NCI-H1417 (cell line): ENCODE data around the gene KRT16.
"Not testable (repeated sequence)": the region's sequence is repeated elsewhere in the genome, so short reads cannot be mapped to it uniquely, and the experiment has no call there.

Experiments
- DNase-seq, 3 experiments: peaks; one replicate each; lab custom pipeline; 2025; lab: John Stamatoyannopoulos, UW

Gene KRT16

DNA sequence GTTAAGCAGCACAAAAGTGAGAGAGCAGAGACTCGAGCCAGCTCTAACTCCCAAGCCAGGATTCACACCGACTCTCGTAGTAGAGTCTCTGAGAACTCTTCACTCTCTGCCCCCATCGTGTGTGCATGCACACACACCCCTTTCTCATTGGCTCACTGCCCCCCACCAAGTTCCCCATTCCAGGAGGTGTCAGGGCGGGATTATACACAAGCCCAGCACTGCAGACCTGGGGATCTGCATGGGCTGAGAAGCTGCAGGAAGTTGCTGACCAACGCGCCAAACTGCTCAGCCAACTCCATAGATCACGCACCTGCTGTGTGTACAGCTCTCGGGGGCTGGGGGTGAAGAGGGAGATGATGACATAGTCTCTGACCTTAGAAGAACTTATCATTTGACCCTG, 2.2 kb upstream of the KRT16 start:
- DNase-seq, result not testable (repeated sequence)

DNA sequence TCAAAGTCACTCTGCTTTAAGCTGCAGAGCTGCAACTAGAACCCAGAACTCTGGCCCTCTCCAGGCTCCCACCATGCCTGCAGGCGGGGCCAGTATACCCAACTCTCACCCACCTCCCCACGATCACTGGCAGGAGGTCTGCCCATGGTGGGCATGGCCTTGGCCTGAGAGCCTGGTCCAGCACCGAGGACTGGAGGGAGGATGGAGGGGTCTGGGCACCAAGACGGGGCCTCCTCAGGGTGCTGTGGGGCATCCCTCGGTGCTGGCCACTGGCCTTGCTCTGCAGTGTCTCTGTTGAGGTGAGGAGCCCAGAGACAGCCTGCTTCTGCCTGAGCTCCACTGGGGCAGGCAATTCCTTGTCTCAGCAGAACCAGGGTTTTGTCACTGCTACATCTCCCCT, 1.5 kb upstream of the KRT16 start:
- no peak for DNase-seq

DNA sequence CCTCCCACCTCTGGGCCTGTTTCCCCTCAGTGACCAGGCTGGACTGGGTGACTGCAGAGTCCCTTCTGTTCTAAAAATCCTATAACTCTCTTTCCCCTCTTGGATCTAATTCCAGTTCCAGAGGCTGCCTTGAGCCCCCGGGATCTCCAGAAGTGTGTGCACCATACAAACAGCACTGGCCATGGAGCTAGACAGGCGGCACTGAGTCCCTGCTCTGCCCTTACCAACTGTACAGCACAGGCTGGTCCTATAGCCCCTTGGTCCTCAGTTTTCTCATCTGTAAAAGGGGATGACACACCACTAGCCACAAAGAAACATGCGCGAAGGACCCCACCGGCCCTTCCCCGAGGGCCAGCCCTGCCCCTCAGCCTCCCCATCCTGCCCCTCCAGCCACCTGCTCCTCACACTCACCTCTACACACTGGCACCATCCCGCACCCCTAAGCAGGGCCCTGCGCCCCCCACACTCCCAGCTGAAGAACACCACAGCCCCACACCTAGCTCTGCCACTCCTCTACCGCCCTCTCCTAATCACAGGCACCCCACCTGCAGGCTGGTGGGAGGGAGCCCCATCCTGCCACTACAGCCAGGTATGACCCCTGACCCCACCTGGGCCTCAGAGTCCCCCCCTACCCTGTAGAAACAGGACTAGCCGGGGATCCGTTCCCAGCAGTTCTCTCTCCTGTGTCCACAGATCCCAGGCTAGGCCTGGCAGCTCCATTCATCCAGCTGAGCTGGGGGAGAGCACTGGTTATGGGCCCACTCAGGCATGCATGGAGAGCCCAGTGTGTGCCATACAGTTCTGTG, 913 bp upstream of the KRT16 start:
- DNase-seq, result no peak

- DNase-seq, result no peak
Observed at GRCh38 chr17:41610965-41611640, 1.5 kb downstream of the KRT16 start.

- DNase-seq, result not testable (repeated sequence)
Observed at GRCh38 chr17:41610061-41610517, 2.5 kb downstream of the KRT16 start.

DNA sequence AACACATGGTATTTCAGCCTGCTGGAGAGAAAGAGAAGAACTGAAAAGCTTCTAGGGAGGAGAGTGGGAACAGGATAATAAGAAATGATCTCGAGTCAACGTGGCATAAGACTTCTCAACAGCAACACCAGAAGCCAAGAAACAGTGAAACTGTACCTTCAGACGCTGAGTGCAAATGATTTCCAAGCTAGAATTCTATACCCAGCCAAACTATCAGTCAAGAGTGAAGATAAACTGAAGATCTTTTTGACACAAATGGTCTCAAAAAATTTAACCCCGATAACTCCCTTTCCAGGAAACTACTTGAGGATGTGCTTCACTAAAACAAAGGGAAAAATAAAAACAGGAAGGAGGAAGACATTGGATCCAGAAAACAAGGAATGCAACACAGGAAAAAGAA, 5.6 kb downstream of the KRT16 start:
- DNase-seq, result not testable (repeated sequence)

DNA sequence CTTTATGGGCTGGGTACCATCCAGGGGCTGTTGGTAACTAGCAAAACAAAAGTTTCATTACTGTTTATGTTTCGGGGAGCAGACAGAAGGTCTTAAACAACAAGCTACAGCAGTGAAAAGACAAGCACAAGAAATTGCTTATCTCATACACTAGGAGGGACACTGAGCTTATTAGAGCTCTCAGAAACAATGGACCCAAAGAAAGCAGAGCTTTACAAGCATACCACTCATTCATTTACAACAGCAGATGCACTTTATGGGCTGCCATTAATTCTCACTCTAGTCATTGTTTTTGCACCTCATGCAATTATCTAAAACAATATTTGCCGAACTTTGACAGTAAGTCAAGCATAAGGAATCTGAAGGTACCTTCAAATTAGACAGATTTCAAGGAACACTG, 10.0 kb downstream of the KRT16 start:
- peak in 1 of 3 experiments; percentile 54 for DNase-seq

GRCh38 chr17:41600318-41600717, 12.2 kb downstream of the KRT16 start:
- DNase-seq, result no peak

DNA sequence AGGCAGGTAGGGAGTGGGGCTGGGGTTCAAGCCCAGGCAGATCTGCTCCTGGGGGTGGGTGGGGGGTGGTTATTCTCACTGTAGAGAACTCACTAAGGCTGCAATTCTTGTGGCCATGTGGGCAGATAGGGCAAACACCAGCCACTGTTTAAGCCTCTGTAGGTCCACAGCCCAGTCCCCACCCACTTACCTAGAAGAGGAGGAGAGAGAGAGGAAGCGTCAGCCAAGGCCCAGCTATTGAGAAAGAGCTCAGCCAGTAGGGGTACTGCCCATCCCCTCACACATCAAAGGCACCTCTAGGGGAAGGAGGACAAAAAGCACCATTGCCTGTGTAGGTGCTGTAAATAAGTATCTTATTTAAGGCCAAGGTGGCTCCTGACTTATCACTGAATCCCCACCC, 12.9 kb downstream of the KRT16 start:
- no peak for DNase-seq

- DNase-seq, result no peak
Observed at GRCh38 chr17:41595585-41595984, 17.0 kb downstream of the KRT16 start.

- DNase-seq, result no peak
Observed at GRCh38 chr17:41594363-41594915, 18.1 kb downstream of the KRT16 start.

GRCh38 chr17:41593306-41593981, 19.1 kb downstream of the KRT16 start:
- no peak for DNase-seq

DNA sequence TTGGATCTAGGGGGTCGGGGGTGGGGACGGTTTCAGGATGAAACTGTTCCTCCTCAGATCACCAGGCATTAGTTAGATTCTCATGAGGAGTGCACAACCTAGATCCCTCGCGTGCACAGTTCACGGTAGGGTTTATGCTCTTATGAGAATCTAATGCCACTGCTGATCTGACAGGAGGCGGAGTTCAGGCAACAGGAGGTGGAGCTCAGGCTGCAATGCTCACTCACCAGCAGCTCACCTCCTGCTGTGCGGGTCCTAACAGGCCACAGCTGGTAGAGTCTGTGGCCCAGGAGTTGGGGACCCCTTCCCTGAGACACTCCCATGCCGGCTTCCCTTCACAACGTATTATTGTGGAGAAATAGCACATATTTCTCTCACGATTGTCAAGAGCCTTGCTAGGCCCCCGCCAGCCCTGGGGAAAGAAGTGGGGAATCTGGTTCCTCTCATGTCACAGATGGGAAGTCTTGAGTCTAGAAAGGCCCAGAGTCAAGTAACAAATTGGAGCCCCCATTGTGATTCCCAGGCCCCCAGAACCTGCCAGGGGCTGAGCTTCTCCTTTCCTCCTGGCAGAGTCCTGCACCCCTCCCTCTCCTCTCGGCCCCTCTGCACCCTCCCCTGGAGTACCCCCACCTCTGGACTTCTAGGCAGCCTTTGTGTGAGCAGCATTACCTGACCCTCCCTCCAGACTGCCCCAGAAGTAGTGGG, 19.8 kb downstream of the KRT16 start:
- no peak for DNase-seq

DNA sequence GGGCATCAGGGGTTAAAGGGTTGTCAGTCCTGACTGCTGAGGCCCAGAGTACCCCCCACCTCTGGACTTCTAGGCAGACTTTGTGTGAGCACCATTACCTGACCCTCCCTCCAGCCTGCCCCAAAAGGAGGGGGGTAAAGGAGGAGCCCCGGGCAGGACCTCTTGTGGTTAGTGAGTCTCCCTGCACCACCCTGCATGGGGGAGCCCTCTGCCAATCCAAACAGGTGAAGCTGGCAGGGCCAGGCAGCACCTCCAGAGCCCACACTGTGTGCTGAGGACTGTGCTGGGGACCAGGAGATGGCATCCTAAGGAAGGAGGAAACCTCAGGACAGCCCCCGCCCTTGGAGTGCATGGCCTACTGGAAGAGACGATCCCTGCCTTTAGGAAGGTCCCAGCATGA, 23.3 kb downstream of the KRT16 start:
- DNase-seq, result no peak

DNA sequence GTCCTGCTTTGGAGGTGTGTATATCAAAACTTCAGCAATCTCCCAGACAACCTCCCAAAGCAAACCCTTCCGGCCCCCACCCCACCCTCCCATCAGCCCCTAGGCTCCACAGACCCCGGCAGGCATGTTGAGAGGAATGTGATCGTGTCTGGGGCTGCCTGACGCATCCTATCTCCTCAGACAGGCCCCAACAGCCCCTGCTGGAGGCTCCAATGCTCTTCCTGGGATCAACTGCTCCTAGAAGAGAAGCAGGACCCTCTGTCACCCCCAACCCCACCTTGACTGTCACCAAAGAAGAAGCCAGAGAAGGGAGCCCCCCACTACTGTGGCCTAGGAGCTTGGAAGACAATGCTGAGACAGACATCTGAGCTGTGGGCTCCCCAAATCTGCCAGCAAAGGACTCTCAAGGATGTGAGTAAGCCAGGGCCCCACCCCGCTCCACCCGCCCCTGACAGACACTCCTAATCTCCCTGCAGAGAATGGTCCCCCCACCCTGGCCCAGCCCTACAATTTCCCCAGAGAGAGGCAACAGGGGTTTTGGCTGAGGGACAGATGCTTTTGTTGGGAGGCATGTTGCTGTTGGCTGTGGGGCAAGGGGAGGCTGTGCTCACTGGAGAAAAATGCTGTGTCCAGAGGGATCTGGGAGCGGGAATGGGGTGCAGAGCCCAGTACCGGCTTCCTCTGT, 24.3 kb downstream of the KRT16 start:
- no peak for DNase-seq

GRCh38 chr17:41586863-41587495, 25.6 kb downstream of the KRT16 start, which contains the start of gene KRT14:
TSS of gene KRT14 (minus strand) at chr17:41586895. CDS start at chr17:41586834, 61 bp downstream.
- no peak for DNase-seq

DNA sequence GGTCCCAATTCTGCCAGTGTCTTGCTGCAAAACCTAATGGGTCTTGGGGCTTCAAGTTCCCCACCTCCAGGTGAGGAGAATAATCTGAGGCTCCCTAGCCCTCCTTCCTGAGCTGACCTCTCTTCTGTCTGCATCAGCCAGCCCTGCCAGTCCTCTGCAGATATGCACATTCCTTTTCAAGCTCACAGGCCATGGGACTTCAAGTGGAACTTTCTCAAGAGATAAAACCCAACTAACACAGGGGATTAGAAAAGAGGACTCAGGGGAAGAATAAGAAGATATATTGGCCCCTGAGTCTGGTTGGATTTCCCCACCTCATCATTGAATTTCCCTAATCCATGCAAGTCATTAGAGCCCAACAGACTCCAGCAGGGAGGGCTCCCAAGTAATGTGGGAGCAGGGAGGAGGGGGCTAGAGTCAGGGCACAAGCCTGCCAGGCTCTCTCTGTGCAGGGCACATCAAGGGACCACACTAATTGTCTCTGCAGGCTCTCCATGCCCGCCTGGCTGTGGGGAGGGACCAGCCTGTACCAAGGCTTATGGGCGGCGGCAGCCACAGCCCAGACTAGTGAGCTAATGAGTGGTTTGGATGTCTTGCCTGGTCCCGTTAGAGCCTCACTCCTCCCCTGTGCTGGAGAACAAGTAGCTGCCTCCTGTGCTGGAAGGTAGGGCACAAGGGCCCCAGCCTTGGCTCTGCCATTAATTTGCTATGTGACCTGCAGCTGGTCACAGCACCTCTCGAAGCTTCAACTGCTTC, 27.1 kb downstream of the KRT16 start:
- no peak for DNase-seq

DNA sequence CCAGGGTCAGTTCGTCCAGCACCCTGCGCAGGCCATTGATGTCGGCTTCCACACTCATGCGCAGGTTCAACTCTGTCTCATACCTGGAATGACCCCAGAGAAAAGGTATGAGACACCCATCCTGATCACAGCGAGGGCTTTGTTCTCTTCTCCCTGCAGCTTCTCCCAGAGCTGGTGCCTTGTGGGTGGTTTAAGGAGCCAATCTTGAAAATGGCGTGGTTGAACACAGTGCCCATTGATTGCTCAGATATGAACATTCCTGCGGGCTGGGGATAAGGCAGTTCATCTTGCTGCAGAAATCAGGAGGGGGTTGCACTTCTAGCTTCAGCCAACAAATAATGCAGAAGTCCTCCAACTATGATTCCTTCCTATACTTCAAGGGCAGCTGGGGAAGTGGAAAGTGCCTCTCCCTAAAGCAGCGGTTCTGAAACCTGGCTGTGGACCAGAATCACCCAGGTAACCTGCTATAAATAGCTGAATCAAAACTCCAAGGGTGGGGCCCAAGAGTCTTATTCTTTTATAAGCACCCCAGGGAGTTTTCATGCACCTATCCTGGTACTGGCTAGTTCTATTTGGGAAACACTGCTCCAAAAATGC, 28.1 kb downstream of the KRT16 start:
- not testable (repeated sequence) for DNase-seq
